HG03442 (cell line): Measurements from ENCODE around the gene BPGM.

ENCODE experiments used
- ATAC-seq: cut with Tn5 transposase; IDR thresholded peaks from one replicate; pipeline ENCODE4 v1.9.1; 2021; ENCODE audit warnings: mild to moderate bottlenecking, moderate library complexity; ENCODE audit not compliant: unreplicated experiment

BPGM gene

DNA sequence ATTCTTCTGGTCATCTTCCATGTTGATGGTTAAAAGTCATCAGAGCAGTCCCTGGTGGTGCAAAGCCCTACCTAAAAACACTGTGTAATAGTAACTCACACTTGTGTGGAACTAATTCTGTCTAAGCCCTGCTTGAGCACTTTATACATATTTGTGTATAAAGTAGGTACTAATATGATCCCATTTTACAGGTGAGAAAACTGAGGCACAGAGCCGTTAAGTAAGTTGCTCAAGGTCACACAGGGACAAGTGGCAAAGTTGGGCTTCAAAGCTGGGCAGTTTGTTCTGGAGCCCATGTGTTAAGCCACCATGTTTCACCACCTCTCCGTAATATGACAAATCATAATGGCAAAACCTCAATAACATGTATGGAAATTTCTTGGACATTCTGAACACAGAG, 48.1 kb downstream of the BPGM start:
- ATAC-seq: no peak

DNA sequence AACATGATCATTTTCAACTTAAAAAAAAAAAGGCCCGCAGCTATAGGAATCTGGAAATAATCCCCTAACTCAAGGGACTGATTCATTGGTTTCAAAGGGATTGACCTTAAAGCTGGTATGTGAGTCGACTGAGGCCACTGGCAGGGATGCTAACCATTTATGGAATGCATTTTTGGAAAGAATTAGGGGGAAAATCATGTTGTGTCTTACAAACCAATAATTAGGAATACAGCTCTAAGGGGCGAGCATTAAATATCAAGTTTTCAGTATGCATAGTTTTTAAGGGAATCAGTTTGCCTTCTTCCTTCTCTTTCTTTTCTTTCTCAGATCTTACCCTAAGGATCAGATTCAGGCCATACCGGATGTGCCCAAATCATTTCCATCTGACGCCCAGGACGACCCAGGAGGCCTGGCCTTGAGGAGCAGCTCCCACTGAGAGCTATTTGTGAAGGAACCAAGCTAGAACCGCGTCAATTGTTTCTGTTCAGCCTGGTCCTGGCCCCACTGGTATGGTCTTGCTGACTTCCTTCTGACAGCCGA, 48.7 kb downstream of the BPGM start:
- no peak for ATAC-seq

DNA sequence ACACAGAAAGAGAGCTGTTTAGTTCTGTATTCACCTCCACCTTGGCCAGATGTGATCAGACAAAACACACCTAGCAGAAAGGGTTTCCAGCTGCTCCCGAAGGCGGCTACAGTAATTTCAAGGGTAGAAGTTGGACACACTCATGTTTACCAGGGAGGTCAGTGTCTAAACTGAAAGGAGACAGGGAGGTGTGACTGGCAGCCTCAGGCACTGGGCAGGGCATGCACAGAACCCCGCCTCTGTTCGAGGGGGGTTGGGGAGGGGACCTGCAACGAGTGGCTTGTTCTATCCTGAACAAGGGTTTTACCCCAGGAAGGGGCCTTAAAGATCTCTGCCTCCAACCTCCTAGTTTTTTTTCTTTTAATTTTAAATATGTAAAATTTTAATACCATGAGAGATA, 49.6 kb downstream of the BPGM start:
- no peak for ATAC-seq

DNA sequence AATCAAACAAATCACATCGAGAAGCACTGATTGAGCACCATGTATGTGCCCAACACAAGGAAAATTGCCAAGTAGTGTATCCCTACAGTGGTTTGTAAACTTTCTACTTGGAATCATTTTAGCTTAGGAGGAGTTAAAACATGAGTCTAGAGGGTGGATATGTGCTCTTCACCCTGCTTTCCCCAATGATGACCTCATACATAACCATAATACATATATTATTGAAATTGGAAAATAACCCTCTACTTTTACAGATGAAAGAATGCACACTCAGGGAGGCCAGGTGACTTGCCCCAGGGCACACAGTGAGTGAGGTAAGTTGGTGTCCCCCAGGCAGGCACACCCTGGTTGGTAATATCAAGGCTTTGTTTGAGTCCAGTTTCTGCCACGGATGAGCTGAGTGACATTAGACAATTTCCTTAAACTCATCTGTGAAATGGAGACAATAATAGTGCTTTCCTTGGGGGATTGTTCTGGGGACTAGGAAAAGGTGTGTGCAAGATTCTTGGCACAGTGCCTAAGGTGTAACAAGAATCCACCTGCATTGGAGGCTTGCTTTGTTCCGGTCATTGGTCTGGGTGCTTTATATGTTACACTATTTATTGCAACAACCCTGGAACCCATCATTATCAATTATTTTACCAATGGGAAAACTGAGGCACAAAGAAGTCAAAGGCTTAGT, 50.7 kb downstream of the BPGM start:
- ATAC-seq: no peak

DNA sequence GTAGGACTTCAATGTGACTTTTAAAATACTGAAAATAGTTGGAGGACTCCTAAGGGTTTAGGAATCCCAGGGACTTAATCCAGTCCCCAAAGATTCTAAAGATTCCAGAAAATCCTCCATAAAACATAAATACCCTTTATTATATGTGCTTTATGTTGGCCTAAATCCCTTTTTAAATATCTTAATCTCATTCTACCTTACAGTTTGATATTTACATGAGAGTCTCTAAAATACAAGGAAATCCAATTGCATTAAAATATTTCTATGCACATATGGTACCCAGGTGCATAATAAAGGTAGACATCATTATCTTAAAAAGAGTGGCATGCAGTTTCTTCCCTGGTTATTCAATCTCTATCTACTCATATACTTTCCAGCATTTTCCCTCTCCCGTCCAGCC, 51.8 kb downstream of the BPGM start:
- ATAC-seq: no peak

DNA sequence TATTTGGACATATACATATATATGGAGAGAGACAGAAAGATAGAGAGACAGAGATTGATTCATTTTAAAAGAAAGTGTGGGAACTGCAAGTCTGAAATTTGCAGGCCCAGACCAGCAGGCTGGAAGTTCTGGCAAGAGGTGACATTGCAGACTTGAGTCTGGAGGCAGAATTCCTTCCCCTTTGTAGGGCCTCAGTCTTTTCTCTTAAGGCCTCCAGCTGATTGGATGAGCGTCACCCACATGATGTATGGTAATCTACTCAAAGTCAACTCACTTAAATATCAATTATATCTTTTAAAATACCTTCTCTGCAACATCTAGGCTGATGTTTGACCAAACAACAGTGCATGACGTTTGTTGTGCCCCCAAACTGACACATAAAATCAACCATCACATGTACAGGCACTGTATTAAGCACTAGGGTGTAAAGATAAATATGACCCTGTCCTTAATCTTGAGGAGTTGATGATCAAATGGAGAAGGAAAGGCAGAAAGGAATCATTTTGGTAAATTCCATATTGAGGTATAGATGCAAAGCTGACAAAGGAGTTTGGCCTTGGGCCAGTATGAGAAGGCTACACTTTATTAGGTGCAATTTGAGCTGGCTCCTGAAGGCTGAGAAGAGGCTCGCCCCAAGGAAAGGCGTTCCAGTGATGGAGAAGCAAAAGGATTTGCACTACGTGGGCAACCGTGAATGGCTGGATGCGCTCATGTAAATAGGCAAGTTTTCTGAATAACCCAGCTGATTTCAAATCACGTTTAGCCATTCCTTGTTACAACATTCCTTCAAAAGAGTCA, 52.6 kb downstream of the BPGM start:
- ATAC-seq: no peak

DNA sequence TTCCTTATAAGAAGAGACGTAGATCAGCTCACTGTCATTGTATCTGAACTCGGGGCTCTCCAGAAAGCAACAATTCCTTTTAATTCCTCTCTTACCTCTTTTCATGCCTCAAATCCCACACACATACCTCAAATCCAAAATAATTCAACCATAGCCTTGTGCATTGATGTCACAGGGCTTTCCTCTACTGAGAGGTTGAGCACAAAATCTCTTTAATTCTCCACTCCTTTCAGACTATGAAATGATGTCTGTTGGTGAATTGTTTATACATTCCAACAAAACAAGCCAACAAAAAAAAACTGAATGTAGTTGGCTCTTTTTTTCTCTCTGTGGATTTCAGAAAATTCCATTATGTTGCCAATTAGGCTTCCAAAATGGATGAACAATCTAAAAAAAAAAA, 53.2 kb downstream of the BPGM start:
- ATAC-seq: no peak

DNA sequence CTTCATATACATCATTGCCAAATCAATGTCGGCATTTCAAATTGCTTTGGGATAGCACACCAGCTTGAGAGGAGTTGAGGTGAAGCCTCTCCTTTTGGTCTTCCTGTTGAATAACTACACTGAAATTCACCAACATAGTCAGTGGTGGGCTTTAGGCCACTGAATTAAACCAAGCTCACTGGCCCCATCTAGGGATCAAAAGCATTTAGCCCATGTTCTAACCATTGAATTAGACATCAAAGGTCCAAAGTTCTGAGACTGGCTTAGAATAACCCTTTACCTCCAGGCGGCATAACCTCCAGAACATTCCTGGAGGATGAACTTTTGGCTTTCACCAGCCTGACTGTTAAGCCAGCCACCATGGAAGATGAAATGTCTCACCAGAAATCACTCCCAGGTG, 54.6 kb downstream of the BPGM start:
- no peak for ATAC-seq

DNA sequence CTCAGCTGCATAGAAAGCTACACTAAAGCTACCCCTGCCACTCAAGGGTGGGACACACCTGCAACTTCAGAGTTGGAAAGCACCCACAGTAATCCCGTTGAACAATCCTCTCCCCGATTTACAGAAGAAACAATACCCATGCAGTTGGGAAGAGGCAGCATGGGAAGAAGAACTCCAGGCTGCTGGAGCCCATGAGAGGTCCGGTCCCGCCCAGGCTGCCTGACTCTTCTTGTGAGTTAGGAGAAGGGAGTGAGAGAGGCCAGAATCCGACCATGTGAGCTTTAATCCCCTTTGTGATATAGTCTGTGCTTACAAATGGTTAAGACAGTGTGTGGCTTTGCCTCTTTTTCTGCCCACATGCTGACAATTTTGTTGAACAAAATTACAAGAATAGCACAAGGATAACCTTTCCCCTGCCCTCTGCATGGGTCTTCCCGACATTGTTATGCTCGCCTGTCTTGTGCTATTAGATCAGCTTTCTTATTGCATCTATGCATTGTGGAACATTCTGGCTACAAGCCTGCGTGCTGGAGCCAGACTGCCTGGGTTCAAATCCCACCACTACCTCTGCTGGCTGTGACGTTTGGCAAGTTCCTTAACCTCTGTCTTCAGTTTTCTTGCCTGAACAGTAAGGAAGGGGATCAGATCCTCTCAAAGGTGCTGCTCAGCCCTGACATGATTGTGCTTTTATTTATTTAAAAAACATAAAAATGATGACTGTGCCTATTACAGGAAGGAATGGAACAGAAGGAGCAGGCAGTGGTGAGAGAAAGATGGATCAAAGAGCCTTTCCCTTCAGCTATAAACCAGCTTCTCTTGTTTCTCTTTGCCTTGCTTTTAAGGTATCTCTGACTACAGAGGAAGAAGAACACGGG, 56.0 kb downstream of the BPGM start:
- ATAC-seq: no peak

DNA sequence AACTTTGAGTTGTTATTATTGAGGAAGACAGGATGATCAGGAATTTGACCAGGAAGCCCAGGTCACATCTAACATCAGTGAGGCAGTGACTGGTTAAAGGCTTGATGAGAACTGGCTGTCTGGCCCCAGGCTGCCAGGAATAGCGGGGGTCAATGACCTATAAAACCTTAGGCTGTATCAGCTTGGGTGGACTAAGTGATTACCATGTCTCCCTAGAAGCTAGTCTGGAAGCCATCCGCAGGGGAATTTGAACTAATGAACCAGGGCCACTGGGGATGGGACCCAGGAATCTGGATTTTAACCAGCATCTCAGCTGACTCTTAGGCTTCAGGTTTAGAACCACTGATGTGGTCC, 56.6 kb downstream of the BPGM start:
- no peak for ATAC-seq

DNA sequence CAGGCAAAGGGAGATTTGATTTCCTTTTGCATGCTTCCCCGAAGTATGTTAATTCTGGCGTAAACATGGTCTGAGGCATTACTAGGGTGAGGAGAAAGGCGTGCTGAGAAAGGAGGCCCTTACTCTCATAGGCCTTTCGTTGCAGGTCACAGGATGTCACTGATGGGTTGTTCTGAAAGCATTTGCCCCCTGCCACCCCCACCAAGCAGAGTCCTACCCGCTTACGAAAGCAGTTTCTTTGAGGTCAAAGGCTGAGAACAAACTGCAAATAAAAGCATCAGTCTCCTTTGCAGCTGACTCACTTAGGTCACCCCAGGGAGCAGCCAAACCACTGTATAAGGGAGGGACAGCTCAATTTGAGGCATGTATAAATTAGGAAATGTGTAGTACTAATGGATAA, 57.1 kb downstream of the BPGM start:
- ATAC-seq: no peak

DNA sequence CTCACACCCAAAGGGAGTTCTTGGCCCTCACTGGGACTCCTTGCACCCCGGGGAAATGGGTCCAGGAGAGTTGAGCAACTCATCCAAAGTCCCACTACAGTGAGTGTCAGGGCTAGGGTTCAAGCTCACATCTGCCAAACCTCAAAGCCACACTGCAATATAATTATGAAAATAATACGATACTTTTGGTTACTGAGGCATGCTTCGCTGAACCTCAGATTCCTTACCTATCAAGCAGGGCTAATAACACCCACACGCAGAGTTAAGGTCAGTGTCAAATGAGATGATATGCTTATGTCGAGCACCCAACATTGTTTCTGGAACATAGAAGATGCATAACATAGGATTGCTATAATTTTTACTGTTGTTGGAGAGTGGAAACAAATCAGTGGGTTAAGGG, 58.2 kb downstream of the BPGM start:
- ATAC-seq: no peak

DNA sequence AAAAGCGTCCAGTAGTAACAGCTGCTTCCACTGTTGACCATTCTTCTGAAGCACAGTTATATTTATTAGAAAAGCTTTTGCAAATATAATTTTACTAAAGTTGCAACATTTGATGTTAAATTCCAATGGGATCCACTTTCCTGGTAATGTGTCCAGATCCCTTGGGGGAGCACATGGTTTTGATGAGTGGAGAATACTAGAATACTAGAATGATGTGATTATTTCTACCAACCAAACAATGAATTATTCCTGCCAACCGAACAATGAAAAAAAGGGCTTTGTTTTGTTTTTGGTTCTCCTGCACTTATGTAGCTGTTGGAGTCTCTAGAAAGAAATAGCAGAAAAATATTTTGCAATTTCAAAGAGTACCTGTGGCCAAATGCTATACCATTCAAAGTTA, 59.1 kb downstream of the BPGM start:
- no peak for ATAC-seq

DNA sequence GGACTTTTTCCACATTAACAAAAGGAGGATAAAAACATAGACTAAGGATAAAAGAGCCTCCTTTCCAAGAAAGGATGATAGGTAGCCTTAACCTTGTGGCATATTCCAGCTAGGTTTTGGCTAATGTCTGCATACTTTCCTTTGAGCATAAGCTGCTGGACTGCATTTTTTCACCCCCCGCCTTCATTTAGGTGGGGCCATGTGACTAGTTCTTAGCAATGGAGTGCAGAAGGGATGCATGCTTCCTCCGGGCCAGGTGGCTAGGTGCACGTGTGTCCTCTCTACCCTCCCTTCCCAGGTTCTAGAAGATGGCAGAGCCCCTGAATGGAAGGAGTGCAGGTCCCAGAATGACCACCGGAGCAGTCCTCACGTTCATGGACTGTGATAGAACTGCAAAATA, 59.8 kb downstream of the BPGM start:
- no peak for ATAC-seq

DNA sequence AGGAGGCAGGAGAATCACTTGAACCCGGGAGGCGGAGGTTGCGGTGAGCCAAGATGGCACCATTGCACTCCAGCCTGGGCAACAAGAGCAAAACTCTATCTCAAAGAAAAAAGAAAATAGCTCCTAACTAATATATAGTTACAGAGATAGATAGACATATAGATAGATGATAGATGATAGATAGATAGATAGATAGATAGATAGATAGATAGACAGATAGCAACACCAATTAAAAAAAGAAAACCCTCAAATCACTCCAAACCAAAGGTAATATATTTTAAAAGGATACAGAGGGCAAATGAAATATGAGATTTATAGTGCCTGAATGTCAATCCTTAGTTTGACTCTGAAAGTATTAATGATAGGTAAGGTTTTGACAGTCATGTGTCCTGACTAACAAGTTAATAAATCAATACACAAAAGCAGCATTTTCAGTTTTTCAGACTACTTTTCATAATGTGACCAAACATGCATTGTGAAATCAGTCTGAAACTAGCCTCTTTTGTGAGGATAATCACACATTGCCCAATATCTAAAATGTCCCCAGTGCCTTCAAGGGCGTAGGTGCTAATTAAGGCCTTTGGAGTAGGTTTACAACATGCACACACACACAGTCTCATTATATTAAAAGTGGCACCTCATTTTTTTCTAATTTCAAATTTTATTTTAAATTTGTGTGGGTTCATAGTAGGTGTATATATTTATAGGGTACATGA, 61.2 kb downstream of the BPGM start:
- ATAC-seq: no peak

DNA sequence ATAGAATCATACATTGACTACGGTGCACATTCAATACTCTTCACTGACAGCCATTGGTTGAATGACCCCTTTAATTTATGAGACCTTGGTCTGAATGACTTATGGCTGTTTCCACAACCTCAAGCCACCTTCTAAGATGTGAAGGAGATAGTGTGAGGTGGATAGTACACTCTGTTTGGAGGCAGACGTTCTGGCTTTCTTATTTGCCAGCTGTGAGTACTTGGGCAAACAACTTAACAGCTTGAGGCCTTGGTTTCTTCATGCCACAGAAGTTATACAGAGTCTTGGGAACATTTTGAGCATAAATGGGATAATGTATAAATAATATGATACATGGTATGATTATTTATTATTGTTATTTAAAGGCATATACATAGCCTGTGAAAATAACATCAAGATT, 62.0 kb downstream of the BPGM start:
- ATAC-seq: no peak

DNA sequence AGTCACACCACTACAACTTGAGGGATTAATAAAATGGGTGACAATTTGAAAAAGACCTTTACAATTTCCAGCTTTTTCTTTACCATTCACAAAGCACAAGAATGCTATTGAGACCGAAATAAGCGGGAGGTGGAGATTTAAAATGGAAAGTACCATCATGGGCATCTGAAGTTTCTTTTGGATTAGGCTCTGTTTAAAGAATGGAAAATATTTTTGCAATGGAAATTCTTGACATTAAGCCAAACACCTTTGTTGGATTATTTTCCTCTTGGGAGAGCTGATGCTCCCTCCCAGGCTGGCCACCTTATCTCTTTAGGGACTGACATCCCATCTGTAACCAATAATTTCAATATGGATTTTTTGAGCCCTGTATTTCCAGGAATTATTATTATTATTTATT, 62.5 kb downstream of the BPGM start:
- no peak for ATAC-seq

DNA sequence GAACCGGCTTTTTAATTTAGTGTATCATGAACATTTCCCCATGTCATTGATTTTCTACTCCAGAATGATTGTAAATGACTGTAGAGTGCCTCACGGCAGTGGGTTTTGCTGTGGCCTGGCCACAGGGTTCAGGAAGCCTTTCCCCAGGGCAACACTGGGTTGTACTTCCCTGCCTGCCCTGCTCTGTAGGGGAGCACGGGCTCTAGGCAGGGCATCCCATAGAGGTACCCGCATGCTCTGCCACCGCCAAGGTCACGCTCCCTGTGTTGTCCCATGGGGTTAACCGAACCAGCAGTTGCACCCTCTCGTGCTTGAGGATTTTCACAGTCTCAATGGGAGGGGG, 63.8 kb downstream of the BPGM start:
- ATAC-seq: no peak

DNA sequence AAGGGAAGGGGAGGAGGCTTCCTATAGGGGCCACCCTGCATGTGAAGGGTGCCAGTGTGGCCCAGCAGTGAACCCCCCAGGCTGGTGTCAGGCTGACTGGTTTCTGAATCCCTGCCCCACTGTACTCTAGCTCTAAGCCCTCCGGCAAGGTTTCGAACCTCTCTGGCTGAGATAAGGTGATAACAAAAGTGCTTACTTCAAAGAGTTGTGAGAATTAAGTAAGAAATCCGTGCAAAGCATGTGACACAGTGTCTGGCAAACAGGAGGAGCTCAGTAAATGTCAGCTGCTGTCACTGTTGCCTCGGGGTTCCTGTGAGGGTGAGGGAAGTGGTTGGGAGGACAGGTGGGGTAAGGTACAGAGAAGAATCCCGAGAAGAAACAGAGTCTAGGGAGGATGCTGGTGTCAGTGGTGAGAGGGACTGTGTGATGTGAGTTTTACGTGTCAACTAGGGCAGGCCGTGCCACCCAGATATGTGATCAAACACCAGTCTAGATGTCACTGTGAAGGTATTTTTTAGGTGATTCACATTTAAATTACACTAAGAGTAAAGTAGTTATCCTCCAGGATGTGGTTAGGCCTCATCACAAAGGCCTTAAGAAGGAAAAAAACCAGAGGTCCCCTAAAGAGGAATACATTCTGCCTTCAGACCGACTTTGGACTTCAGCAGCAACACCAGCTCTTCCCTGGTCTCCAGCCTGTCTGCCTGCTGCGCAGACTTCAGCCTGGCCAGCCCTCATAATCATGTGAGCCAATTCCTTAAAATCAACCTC, 64.4 kb downstream of the BPGM start:
- no peak for ATAC-seq

DNA sequence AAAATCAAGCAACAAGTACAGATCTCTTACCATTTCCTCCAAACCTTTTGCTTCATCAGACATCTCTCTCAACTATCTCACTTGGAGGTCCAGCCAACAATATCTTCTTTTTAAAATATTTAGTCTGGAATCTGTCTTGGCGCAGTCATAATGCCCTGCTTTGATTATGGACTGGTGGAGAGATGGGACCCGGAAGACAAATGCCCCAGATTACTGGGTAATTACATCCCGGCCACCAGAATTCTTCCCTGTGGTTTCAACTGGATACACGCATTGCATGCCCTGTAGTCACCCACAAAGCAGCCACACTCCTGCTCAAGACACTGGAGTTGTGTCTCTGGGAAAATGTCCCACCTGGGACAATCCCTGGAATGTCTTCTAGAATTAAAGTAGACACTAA, 65.5 kb downstream of the BPGM start:
- no peak for ATAC-seq
